ENCODE measurements around the gene CKAP4.

The CKAP4 gene

GRCh38 chr12:106228320-106228710 lies 19.5 kb downstream of the CKAP4 start:
- Histone ChIP-seq H3K27ac (ENCODE audit: low read depth in 2 of 2, low read length in 2 of 2) (no peak overlapping the region), H3K27me3 (ENCODE audit: control insufficient read depth in 2 of 2, insufficient read depth in 2 of 2, low read length in 2 of 2) (no peaks in the 10 kb centered on the region), H3K4me3 (ENCODE audit: low read length in 2 of 2) (no peak overlapping the region), H3K9ac (ENCODE audit: low read depth in 1 of 2, low read length in 2 of 2) (no peak overlapping the region), H3K9me3 (ENCODE audit: control insufficient read depth in 2 of 2, low read length in 2 of 2) (no peaks in the 10 kb centered on the region), H3K36me3 (ENCODE audit: control insufficient read depth in 2 of 2, insufficient read depth in 2 of 2, low read length in 2 of 2) (no peaks in the 10 kb centered on the region), H3K4me1 (ENCODE audit: control insufficient read depth in 2 of 2, insufficient read depth in 2 of 2, low read length in 2 of 2) (peaks cover 11% of the 10 kb centered on the region in 2 donors)

- H3K9ac ChIP-seq (ENCODE audit: low read depth in 1 of 2, low read length in 2 of 2) = no peak overlapping the region
Measured at GRCh38 chr12:106227641-106228319, 20.0 kb downstream of the CKAP4 start.

GRCh38 chr12:106226884-106227640 lies 20.8 kb downstream of the CKAP4 start:
- no peak overlapping the region for H3K9ac ChIP-seq (ENCODE audit: low read depth in 1 of 2, low read length in 2 of 2)
- no peaks in the 10 kb centered on the region for H3K9me3 ChIP-seq (ENCODE audit: control insufficient read depth in 2 of 2, low read length in 2 of 2)
- H3K4me1 ChIP-seq (ENCODE audit: control insufficient read depth in 2 of 2, insufficient read depth in 2 of 2, low read length in 2 of 2) = peaks cover 11% of the 10 kb centered on the region in 2 donors
- H3K27me3 ChIP-seq (ENCODE audit: control insufficient read depth in 2 of 2, insufficient read depth in 2 of 2, low read length in 2 of 2) = no peaks in the 10 kb centered on the region
- H3K27ac ChIP-seq (ENCODE audit: low read depth in 2 of 2, low read length in 2 of 2) = no peak overlapping the region
- H3K4me3 ChIP-seq (ENCODE audit: low read length in 2 of 2) = no peak overlapping the region
- no peaks in the 10 kb centered on the region for H3K36me3 ChIP-seq (ENCODE audit: control insufficient read depth in 2 of 2, insufficient read depth in 2 of 2, low read length in 2 of 2)

More at GRCh38 chr12:106227641-106228319, 20.0 kb downstream of the CKAP4 start:
- Histone ChIP-seq H3K27me3 (ENCODE audit: control insufficient read depth in 2 of 2, insufficient read depth in 2 of 2, low read length in 2 of 2) (no peaks in the 10 kb centered on the region), H3K27ac (ENCODE audit: low read depth in 2 of 2, low read length in 2 of 2) (no peak overlapping the region), H3K4me1 (ENCODE audit: control insufficient read depth in 2 of 2, insufficient read depth in 2 of 2, low read length in 2 of 2) (peaks cover 11% of the 10 kb centered on the region in 2 donors), H3K36me3 (ENCODE audit: control insufficient read depth in 2 of 2, insufficient read depth in 2 of 2, low read length in 2 of 2) (no peaks in the 10 kb centered on the region), H3K4me3 (ENCODE audit: low read length in 2 of 2) (no peak overlapping the region), H3K9me3 (ENCODE audit: control insufficient read depth in 2 of 2, low read length in 2 of 2) (no peaks in the 10 kb centered on the region)

- Histone ChIP-seq H3K4me1 (ENCODE audit: control insufficient read depth in 2 of 2, insufficient read depth in 2 of 2, low read length in 2 of 2) (peaks cover 11% of the 10 kb centered on the region in 2 donors), H3K9ac (ENCODE audit: low read depth in 1 of 2, low read length in 2 of 2) (no peak overlapping the region), H3K27me3 (ENCODE audit: control insufficient read depth in 2 of 2, insufficient read depth in 2 of 2, low read length in 2 of 2) (no peaks in the 10 kb centered on the region), H3K36me3 (ENCODE audit: control insufficient read depth in 2 of 2, insufficient read depth in 2 of 2, low read length in 2 of 2) (no peaks in the 10 kb centered on the region), H3K9me3 (ENCODE audit: control insufficient read depth in 2 of 2, low read length in 2 of 2) (no peaks in the 10 kb centered on the region), H3K4me3 (ENCODE audit: low read length in 2 of 2) (no peak overlapping the region), H3K27ac (ENCODE audit: low read depth in 2 of 2, low read length in 2 of 2) (no peak overlapping the region)
Measured at GRCh38 chr12:106224355-106224706, 23.5 kb downstream of the CKAP4 start.

GRCh38 chr12:106223485-106224354 lies 24.1 kb downstream of the CKAP4 start:
- H3K27ac ChIP-seq (ENCODE audit: low read depth in 2 of 2, low read length in 2 of 2) = no peak overlapping the region
- no peak overlapping the region for H3K9ac ChIP-seq (ENCODE audit: low read depth in 1 of 2, low read length in 2 of 2)
- H3K27me3 ChIP-seq (ENCODE audit: control insufficient read depth in 2 of 2, insufficient read depth in 2 of 2, low read length in 2 of 2) = no peaks in the 10 kb centered on the region
- no peaks in the 10 kb centered on the region for H3K9me3 ChIP-seq (ENCODE audit: control insufficient read depth in 2 of 2, low read length in 2 of 2)
- H3K36me3 ChIP-seq (ENCODE audit: control insufficient read depth in 2 of 2, insufficient read depth in 2 of 2, low read length in 2 of 2) = no peaks in the 10 kb centered on the region
- no peak overlapping the region for H3K4me3 ChIP-seq (ENCODE audit: low read length in 2 of 2)
- peaks cover 11% of the 10 kb centered on the region in 2 donors for H3K4me1 ChIP-seq (ENCODE audit: control insufficient read depth in 2 of 2, insufficient read depth in 2 of 2, low read length in 2 of 2)

- Histone ChIP-seq H3K27ac (ENCODE audit: low read depth in 2 of 2, low read length in 2 of 2) (no peak overlapping the region), H3K9ac (ENCODE audit: low read depth in 1 of 2, low read length in 2 of 2) (no peak overlapping the region), H3K36me3 (ENCODE audit: control insufficient read depth in 2 of 2, insufficient read depth in 2 of 2, low read length in 2 of 2) (no peaks in the 10 kb centered on the region), H3K4me1 (ENCODE audit: control insufficient read depth in 2 of 2, insufficient read depth in 2 of 2, low read length in 2 of 2) (no peaks in the 10 kb centered on the region), H3K4me3 (ENCODE audit: low read length in 2 of 2) (no peak overlapping the region), H3K9me3 (ENCODE audit: control insufficient read depth in 2 of 2, low read length in 2 of 2) (no peaks in the 10 kb centered on the region), H3K27me3 (ENCODE audit: control insufficient read depth in 2 of 2, insufficient read depth in 2 of 2, low read length in 2 of 2) (peaks cover 0 to 4% of the 10 kb centered on the region in 2 donors)
Measured at GRCh38 chr12:106220536-106220935, 27.3 kb downstream of the CKAP4 start.

GRCh38 chr12:106219043-106219442 lies 28.8 kb downstream of the CKAP4 start:
- H3K4me1 ChIP-seq (ENCODE audit: control insufficient read depth in 2 of 2, insufficient read depth in 2 of 2, low read length in 2 of 2) = no peaks in the 10 kb centered on the region
- no peak overlapping the region for H3K4me3 ChIP-seq (ENCODE audit: low read length in 2 of 2)
- no peaks in the 10 kb centered on the region for H3K36me3 ChIP-seq (ENCODE audit: control insufficient read depth in 2 of 2, insufficient read depth in 2 of 2, low read length in 2 of 2)
- H3K9me3 ChIP-seq (ENCODE audit: control insufficient read depth in 2 of 2, low read length in 2 of 2) = no peaks in the 10 kb centered on the region
- H3K27ac ChIP-seq (ENCODE audit: low read depth in 2 of 2, low read length in 2 of 2) = no peak overlapping the region
- peaks cover 0 to 6% of the 10 kb centered on the region in 2 donors for H3K27me3 ChIP-seq (ENCODE audit: control insufficient read depth in 2 of 2, insufficient read depth in 2 of 2, low read length in 2 of 2)
- H3K9ac ChIP-seq (ENCODE audit: low read depth in 1 of 2, low read length in 2 of 2) = no peak overlapping the region

GRCh38 chr12:106217706-106218105 lies 30.1 kb downstream of the CKAP4 start:
- Histone ChIP-seq H3K27me3 (ENCODE audit: control insufficient read depth in 2 of 2, insufficient read depth in 2 of 2, low read length in 2 of 2) (peaks cover 0 to 7% of the 10 kb centered on the region in 2 donors), H3K27ac (ENCODE audit: low read depth in 2 of 2, low read length in 2 of 2) (no peak overlapping the region), H3K4me3 (ENCODE audit: low read length in 2 of 2) (no peak overlapping the region), H3K9me3 (ENCODE audit: control insufficient read depth in 2 of 2, low read length in 2 of 2) (no peaks in the 10 kb centered on the region), H3K4me1 (ENCODE audit: control insufficient read depth in 2 of 2, insufficient read depth in 2 of 2, low read length in 2 of 2) (no peaks in the 10 kb centered on the region), H3K36me3 (ENCODE audit: control insufficient read depth in 2 of 2, insufficient read depth in 2 of 2, low read length in 2 of 2) (no peaks in the 10 kb centered on the region), H3K9ac (ENCODE audit: low read depth in 1 of 2, low read length in 2 of 2) (no peak overlapping the region)

- no peak overlapping the region for H3K4me3 ChIP-seq (ENCODE audit: low read length in 2 of 2)
- no peaks in the 10 kb centered on the region for H3K36me3 ChIP-seq (ENCODE audit: control insufficient read depth in 2 of 2, insufficient read depth in 2 of 2, low read length in 2 of 2)
- no peaks in the 10 kb centered on the region for H3K9me3 ChIP-seq (ENCODE audit: control insufficient read depth in 2 of 2, low read length in 2 of 2)
- H3K4me1 ChIP-seq (ENCODE audit: control insufficient read depth in 2 of 2, insufficient read depth in 2 of 2, low read length in 2 of 2) = no peaks in the 10 kb centered on the region
- peaks cover 0 to 7% of the 10 kb centered on the region in 2 donors for H3K27me3 ChIP-seq (ENCODE audit: control insufficient read depth in 2 of 2, insufficient read depth in 2 of 2, low read length in 2 of 2)
- no peak overlapping the region for H3K27ac ChIP-seq (ENCODE audit: low read depth in 2 of 2, low read length in 2 of 2)
- no peak overlapping the region for H3K9ac ChIP-seq (ENCODE audit: low read depth in 1 of 2, low read length in 2 of 2)
Measured at GRCh38 chr12:106214571-106214970, 33.2 kb downstream of the CKAP4 start.

- H3K4me1 ChIP-seq (ENCODE audit: control insufficient read depth in 2 of 2, insufficient read depth in 2 of 2, low read length in 2 of 2) = no peaks in the 10 kb centered on the region
- no peak overlapping the region for H3K4me3 ChIP-seq (ENCODE audit: low read length in 2 of 2)
- H3K27ac ChIP-seq (ENCODE audit: low read depth in 2 of 2, low read length in 2 of 2) = no peak overlapping the region
- peaks cover 0 to 7% of the 10 kb centered on the region in 2 donors for H3K27me3 ChIP-seq (ENCODE audit: control insufficient read depth in 2 of 2, insufficient read depth in 2 of 2, low read length in 2 of 2)
- H3K9ac ChIP-seq (ENCODE audit: low read depth in 1 of 2, low read length in 2 of 2) = no peak overlapping the region
- H3K9me3 ChIP-seq (ENCODE audit: control insufficient read depth in 2 of 2, low read length in 2 of 2) = no peaks in the 10 kb centered on the region
- no peaks in the 10 kb centered on the region for H3K36me3 ChIP-seq (ENCODE audit: control insufficient read depth in 2 of 2, insufficient read depth in 2 of 2, low read length in 2 of 2)
Measured at GRCh38 chr12:106213662-106214061, 34.2 kb downstream of the CKAP4 start.
